ENCODE results near the gene OVAAL. TPM values are rescaled to one million over a fixed set of nuclear protein-coding genes. Genes with fewer than 3 reads are reported as not detected.

The OVAAL gene
- total and polyA plus RNA-seq, 2 experiments from 2014 or later: not detected

GRCh38 chr1:180528868-180529470, 29.8 kb upstream of the OVAAL start:
- Histone ChIP-seq H3K27me3 (replicated peaks; ENCODE audit: insufficient read depth) (no peaks in the 10 kb centered on the region), H3K9me2 (ENCODE audit: insufficient read depth) (no peaks in the 10 kb centered on the region), H3K4me1 (ENCODE audit: insufficient read depth) (peaks cover 12% of the 10 kb centered on the region), H3K4me2 (ENCODE audit: unreplicated experiment) (no peak overlapping the region), H3K4me3 (no peak overlapping the region), H4K20me1 (ENCODE audit: insufficient read depth) (no peaks in the 10 kb centered on the region), H3K27ac (no peak overlapping the region), H3K36me3 (ENCODE audit: low read depth) (no peaks in the 10 kb centered on the region), H3K9me3 (ENCODE audit: low read depth) (no peaks in the 10 kb centered on the region), H2AFZ (no peak overlapping the region), H3K9ac (no peak overlapping the region), H3F3A (ENCODE audit: insufficient read depth) (no peaks in the 10 kb centered on the region; the same call in 1 of the 2 replicates), H3K79me2 (ENCODE audit: insufficient read depth) (no peaks in the 10 kb centered on the region)
- no peak for DNase-seq
- 80 to 82% methylated on average over 11 of the region's 11 CpGs for whole genome bisulfite sequencing, 2 experiments (ENCODE audit: low coverage in 1 of 2, low lambda C conversion rate in 2 of 2, missing lambda C conversion rate in 2 of 2)
- TF ChIP-seq EZH2 (IDR thresholded peaks at IDR 0.05; ENCODE audit: insufficient read depth, poor library complexity, severe bottlenecking) (no peak), EZH2phosphoT487 (IDR thresholded peaks at IDR 0.05; ENCODE audit: insufficient read depth, low read depth) (no peak)
- in situ Hi-C loops (cut with MboI): loop anchor here (10.0 kb wide), 1 partner anchor 636 kb away; no protein-coding TSS in a partner anchor

- Histone ChIP-seq H3K9me2 (ENCODE audit: insufficient read depth) (no peaks in the 10 kb centered on the region), H3K27ac (peak overlapping the region; percentile 31), H3F3A (ENCODE audit: insufficient read depth) (no peaks in the 10 kb centered on the region; the same call in 1 of the 2 replicates), H4K20me1 (ENCODE audit: insufficient read depth) (no peaks in the 10 kb centered on the region), H3K9me3 (ENCODE audit: low read depth) (no peaks in the 10 kb centered on the region), H3K4me3 (no peak overlapping the region), H3K4me2 (ENCODE audit: unreplicated experiment) (peak overlapping the region; percentile 17), H3K27me3 (replicated peaks; ENCODE audit: insufficient read depth) (no peaks in the 10 kb centered on the region), H3K4me1 (ENCODE audit: insufficient read depth) (peaks cover 12% of the 10 kb centered on the region), H3K9ac (no peak overlapping the region), H3K79me2 (ENCODE audit: insufficient read depth) (no peaks in the 10 kb centered on the region), H2AFZ (peak overlapping the region; percentile 45), H3K36me3 (ENCODE audit: low read depth) (no peaks in the 10 kb centered on the region)
- in situ Hi-C loops (cut with MboI): no loop called here
- no peak for TF ChIP-seq EZH2 (IDR thresholded peaks at IDR 0.05; ENCODE audit: insufficient read depth, poor library complexity, severe bottlenecking)
- no peak for TF ChIP-seq EZH2phosphoT487 (IDR thresholded peaks at IDR 0.05; ENCODE audit: insufficient read depth, low read depth)
- peak; percentile 80 for DNase-seq
- 47 to 57% methylated on average over 5 of the region's 5 CpGs for WGBS, 2 experiments (ENCODE audit: low coverage in 1 of 2, low lambda C conversion rate in 2 of 2, missing lambda C conversion rate in 2 of 2)
Measured at GRCh38 chr1:180530501-180530900, 28.3 kb upstream of the OVAAL start.

DNA sequence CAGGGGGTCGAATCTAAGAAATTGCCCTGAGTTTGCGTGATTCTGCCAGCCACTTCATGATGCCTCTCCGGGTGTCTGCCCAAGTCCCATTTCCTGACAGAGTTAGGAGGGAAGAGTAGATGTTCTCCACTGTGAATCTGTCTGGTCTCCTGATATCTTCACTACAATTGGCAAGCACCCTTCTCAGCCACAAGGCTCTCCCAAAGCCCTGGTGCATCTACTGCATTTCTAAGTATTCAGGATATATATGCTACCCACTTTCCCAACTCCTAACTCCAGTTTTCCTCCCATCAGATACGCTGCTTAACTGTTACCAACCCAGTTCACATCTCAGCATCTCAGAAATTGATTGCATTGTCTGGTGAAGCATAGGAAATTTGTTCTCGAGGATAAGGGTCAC, 25.9 kb upstream of the OVAAL start:
- no peaks in the 10 kb centered on the region for H3K27me3 ChIP-seq (replicated peaks; ENCODE audit: insufficient read depth)
- no peak for TF ChIP-seq EZH2phosphoT487 (IDR thresholded peaks at IDR 0.05; ENCODE audit: insufficient read depth, low read depth)
- TF ChIP-seq EZH2 (IDR thresholded peaks at IDR 0.05; ENCODE audit: insufficient read depth, poor library complexity, severe bottlenecking): no peak
- 72 to 73% methylated on average over 5 of the region's 5 CpGs for WGBS, 2 experiments (ENCODE audit: low coverage in 1 of 2, low lambda C conversion rate in 2 of 2, missing lambda C conversion rate in 2 of 2)
- H3K79me2 ChIP-seq (ENCODE audit: insufficient read depth): no peaks in the 10 kb centered on the region
- no peaks in the 10 kb centered on the region for H3K36me3 ChIP-seq (ENCODE audit: low read depth)
- H4K20me1 ChIP-seq (ENCODE audit: insufficient read depth): no peaks in the 10 kb centered on the region
- H2AFZ ChIP-seq: peak overlapping the region; percentile 47; the same call in 1 of the 2 replicates
- H3K4me1 ChIP-seq (ENCODE audit: insufficient read depth): 0 out of 2 replicates have a peak, but pooled peaks cover 5% of the 10 kb centered on the region
- H3K27ac ChIP-seq: no peak overlapping the region
- H3K9ac ChIP-seq: no peak overlapping the region
- H3K4me3 ChIP-seq: no peak overlapping the region
- H3K9me2 ChIP-seq (ENCODE audit: insufficient read depth): no peaks in the 10 kb centered on the region
- H3K4me2 ChIP-seq (ENCODE audit: unreplicated experiment): no peak overlapping the region
- in situ Hi-C loops (cut with MboI): no loop called here
- DNase-seq: no peak
- no peaks in the 10 kb centered on the region for H3K9me3 ChIP-seq (ENCODE audit: low read depth)
- no peaks in the 10 kb centered on the region; the same call in 1 of the 2 replicates for H3F3A ChIP-seq (ENCODE audit: insufficient read depth)

DNA sequence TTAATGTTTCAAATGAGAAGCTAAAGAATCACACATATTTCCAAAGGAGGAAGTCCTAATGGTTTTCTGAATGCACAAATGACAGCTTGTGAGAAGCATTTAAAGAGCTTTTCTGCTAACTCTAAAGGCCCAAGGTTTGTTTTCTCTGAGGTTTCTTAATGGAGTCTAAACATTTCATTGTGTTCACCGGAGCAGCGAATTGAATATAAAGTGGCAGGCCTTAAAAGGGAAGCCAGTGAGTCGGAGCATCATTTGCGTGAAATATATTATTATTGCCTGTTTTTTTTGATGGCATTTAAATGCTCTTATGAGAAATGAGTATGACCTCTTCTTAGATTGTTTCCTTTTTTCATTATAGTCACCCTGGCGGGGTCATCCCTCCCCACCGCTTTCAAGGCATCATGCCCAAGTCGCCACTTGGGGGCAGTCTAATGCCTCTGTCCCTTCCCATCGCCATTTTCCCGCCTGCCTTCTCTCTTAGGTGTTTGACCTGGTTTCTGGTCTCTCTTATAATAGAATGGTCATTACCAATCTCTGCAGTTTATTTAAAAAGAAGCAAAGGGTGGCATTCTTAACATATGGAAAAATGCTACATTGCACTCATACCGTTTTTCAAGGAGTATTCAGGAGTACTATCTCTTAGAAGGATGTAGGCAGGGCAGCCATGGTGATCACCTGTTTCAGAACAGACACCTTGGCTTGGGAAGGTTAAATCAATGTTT, 25.3 kb upstream of the OVAAL start:
- peak; percentile 83 for DNase-seq
- Histone ChIP-seq H3K27me3 (replicated peaks; ENCODE audit: insufficient read depth) (no peaks in the 10 kb centered on the region), H4K20me1 (ENCODE audit: insufficient read depth) (no peaks in the 10 kb centered on the region), H3K36me3 (ENCODE audit: low read depth) (no peaks in the 10 kb centered on the region), H3F3A (ENCODE audit: insufficient read depth) (no peaks in the 10 kb centered on the region), H3K79me2 (ENCODE audit: insufficient read depth) (no peaks in the 10 kb centered on the region), H2AFZ (peak overlapping the region; percentile 60), H3K9ac (no peak overlapping the region), H3K9me3 (ENCODE audit: low read depth) (no peaks in the 10 kb centered on the region), H3K9me2 (ENCODE audit: insufficient read depth) (no peaks in the 10 kb centered on the region), H3K4me3 (no peak overlapping the region), H3K4me1 (ENCODE audit: insufficient read depth) (0 out of 2 replicates have a peak, but pooled peaks cover 5% of the 10 kb centered on the region), H3K4me2 (ENCODE audit: unreplicated experiment) (no peak overlapping the region), H3K27ac (no peak overlapping the region)
- in situ Hi-C loops (cut with MboI): no loop called here
- 41% methylated on average over 10 of the region's 10 CpGs for WGBS, 2 experiments (ENCODE audit: low coverage in 1 of 2, low lambda C conversion rate in 2 of 2, missing lambda C conversion rate in 2 of 2)
- TF ChIP-seq EZH2phosphoT487 (IDR thresholded peaks at IDR 0.05; ENCODE audit: insufficient read depth, low read depth) (no peak), EZH2 (IDR thresholded peaks at IDR 0.05; ENCODE audit: insufficient read depth, poor library complexity, severe bottlenecking) (no peak)
